H1 (cell line): ENCODE measurements around the gene LRRC63.

Experiments used
- EGR1 ChIP-seq: IDR thresholded peaks from 2 replicates; pipeline ENCODE4 v1.6.1; 2011; ENCODE audit warnings: low read depth, low read length, borderline replicate concordance
- EP300 ChIP-seq, 2 experiments: IDR thresholded peaks; 1 replicate in 1 of 2; 2 replicates in 1 of 2; pipeline ENCODE4 v1.6.1; 2011 to 2012; ENCODE audit warnings: low read depth in 2 of 2, low read length in 2 of 2, mild to moderate bottlenecking in 2 of 2, borderline replicate concordance in 1 of 2, inconsistent platforms in 1 of 2, moderate library complexity in 1 of 2
- GABPA ChIP-seq: IDR thresholded peaks from 2 replicates; pipeline ENCODE4 v1.6.1; 2011; ENCODE audit warnings: mild to moderate bottlenecking, low read length, moderate library complexity, borderline replicate concordance; ENCODE audit not compliant: insufficient read depth
- HDAC2 ChIP-seq, 2 experiments: fragments of 300-600 bp in 1 of 2; sonication (generic) in 1 of 2; IDR thresholded peaks; 2 replicates each; pipeline ENCODE4 v1.6.1; 2011 to 2012; ENCODE audit warnings: low read depth in 2 of 2, low read length in 2 of 2, mild to moderate bottlenecking in 2 of 2, moderate library complexity in 2 of 2, borderline replicate concordance in 1 of 2, inconsistent platforms in 1 of 2
- JUN ChIP-seq: IDR thresholded peaks from 2 replicates; pipeline ENCODE4 v1.6.1; 2011; ENCODE audit warnings: low read depth, mild to moderate bottlenecking, improper control_type of control experiment, low read length
- POLR2A ChIP-seq, 2 experiments: IDR thresholded peaks; 1 replicate in 1 of 2; 2 replicates in 1 of 2; pipeline ENCODE4 v1.6.1; 2011; ENCODE audit warnings: low read depth in 2 of 2, low read length in 2 of 2, mild to moderate bottlenecking in 2 of 2; ENCODE audit errors: control extremely low read depth in 1 of 2
- SP1 ChIP-seq: IDR thresholded peaks from 2 replicates; pipeline ENCODE4 v1.6.1; 2011; ENCODE audit warnings: low read depth, low read length
- TAF1 ChIP-seq: IDR thresholded peaks from 2 replicates; pipeline ENCODE4 v1.6.1; 2011; ENCODE audit warnings: mild to moderate bottlenecking, low read depth, low read length
- TF ChIP-seq, protein P1 (sequence below), 3 experiments: IDR thresholded peaks; 1 replicate in 2 of 3; 2 replicates in 1 of 3; pipeline versions ENCODE4 v1.5.1 to v1.6.1; 2011; ENCODE audit warnings: low read length in 3 of 3, mild to moderate bottlenecking in 3 of 3, inconsistent platforms in 2 of 3, low read depth in 1 of 3, moderate library complexity in 1 of 3; ENCODE audit not compliant: insufficient read depth in 1 of 3; ENCODE audit errors: control extremely low read depth in 1 of 3

DNA sequence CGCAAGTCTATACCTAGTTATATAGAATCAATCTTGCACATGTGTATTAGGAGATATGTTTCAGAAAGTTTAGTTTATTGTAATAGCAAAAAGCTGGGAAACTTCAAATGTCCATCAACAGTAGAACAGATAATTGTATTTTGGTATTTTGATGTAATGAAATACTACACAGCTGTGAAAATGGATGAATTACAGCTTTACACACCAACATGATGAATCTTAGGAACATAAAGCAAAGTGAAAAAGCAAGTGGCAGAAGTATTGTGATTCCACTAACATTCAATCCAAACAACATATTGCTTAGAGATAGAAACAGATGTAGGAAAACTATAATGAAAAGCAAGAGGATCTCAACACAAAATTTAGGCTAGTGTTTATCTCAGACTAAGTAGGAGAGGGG is 102.9 kb downstream of the LRRC63 start:
- TF ChIP-seq TAF1 (no peak), POLR2A (IDR thresholded peaks at IDR 0.05; ENCODE audit: control extremely low read depth in 1 of 2, low read depth in 2 of 2, low read length in 2 of 2) (no peak), JUN (no peak), EP300 (IDR thresholded peaks at IDR 0.05; ENCODE audit: borderline replicate concordance in 1 of 2, low read depth in 2 of 2, low read length in 2 of 2) (no peak), HDAC2 (IDR thresholded peaks at IDR 0.05; ENCODE audit: borderline replicate concordance in 1 of 2, low read depth in 2 of 2, low read length in 2 of 2) (no peak), EGR1 (no peak), GABPA (no peak), SP1 (no peak)
- TF ChIP-seq, protein P1, sequence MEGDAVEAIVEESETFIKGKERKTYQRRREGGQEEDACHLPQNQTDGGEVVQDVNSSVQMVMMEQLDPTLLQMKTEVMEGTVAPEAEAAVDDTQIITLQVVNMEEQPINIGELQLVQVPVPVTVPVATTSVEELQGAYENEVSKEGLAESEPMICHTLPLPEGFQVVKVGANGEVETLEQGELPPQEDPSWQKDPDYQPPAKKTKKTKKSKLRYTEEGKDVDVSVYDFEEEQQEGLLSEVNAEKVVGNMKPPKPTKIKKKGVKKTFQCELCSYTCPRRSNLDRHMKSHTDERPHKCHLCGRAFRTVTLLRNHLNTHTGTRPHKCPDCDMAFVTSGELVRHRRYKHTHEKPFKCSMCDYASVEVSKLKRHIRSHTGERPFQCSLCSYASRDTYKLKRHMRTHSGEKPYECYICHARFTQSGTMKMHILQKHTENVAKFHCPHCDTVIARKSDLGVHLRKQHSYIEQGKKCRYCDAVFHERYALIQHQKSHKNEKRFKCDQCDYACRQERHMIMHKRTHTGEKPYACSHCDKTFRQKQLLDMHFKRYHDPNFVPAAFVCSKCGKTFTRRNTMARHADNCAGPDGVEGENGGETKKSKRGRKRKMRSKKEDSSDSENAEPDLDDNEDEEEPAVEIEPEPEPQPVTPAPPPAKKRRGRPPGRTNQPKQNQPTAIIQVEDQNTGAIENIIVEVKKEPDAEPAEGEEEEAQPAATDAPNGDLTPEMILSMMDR (IDR thresholded peaks at IDR 0.05; ENCODE audit: control extremely low read depth in 1 of 3, insufficient read depth in 1 of 3, low read depth in 1 of 3, low read length in 3 of 3) = no peak
